GM12878 (cell line): ENCODE measurements around the gene HSPB7. TPM values are rescaled to one million over a fixed set of nuclear protein-coding genes. Genes with fewer than 3 reads are reported as not detected.

Experiments used
- ATAC-seq: fragments of 200-7000 bp; cut with Tn5 transposase; 3 replicates; pipeline ENCODE4 v1.9.1; 2020; ENCODE audit warnings: mild to moderate bottlenecking, moderate library complexity
- BruUV-seq: library from RNA; stranded (reverse); fragments of 400-500 nt; replicated peaks from 2 replicates; lab custom pipeline; 2021; lab: Mats Ljungman, UMichigan
- CTCF ChIA-PET: fragments of 300-600 bp; sonication (Branson Sonifier 250); formaldehyde crosslinking; extraction: SDS; loops from one replicate; lab custom pipeline; 2021; ENCODE audit warnings: inconsistent platforms; lab: Yijun Ruan, JAX
- POLR2A ChIA-PET: fragments of 350-600 bp; formaldehyde crosslinking; extraction: SDS; loops from one replicate; lab custom pipeline; 2021; ENCODE audit warnings: inconsistent platforms; lab: Charles Lee
- RAD21 ChIA-PET: fragments of 300-600 bp; sonication (Branson Sonifier 250); formaldehyde crosslinking; loops from one replicate; lab custom pipeline; 2023; ENCODE audit warnings: antibody characterized with exemption; ENCODE audit not compliant: unreplicated experiment; lab: Charles Lee
- SMC1A ChIA-PET: fragments of 300-600 bp; sonication (Branson Sonifier 250); formaldehyde crosslinking; loops from one replicate; lab custom pipeline; 2023; ENCODE audit not compliant: unreplicated experiment, uncharacterized antibody; lab: Charles Lee
- DNase-seq: peaks from one replicate; pipeline ENCODE4 v3.0.0-alpha.2; 2011; ENCODE audit warnings: low read depth, low spot score
- FAIRE-seq: peaks from 3 replicates; lab custom pipeline; 2011; peaks lifted over from hg19 to GRCh38; lab: Jason Lieb, UNC
- H2AFZ ChIP-seq: 2 replicates; pipeline ENCODE4 v1.6.0; 2011; ENCODE audit warnings: low read depth, low read length, control low read depth; ENCODE audit not compliant: control insufficient read depth
- H3K27ac ChIP-seq: 2 replicates; pipeline ENCODE4 v1.5.1; 2011; ENCODE audit warnings: control low read depth; ENCODE audit not compliant: control insufficient read depth, insufficient read depth
- H3K27me3 ChIP-seq, 2 experiments: replicated peaks in 1 of 2; 2 replicates each; pipeline versions ENCODE4 v1.6.0 to v1.6.1; 2011; ENCODE audit warnings: low read length in 1 of 2; ENCODE audit not compliant: control insufficient read depth in 2 of 2, insufficient read depth in 2 of 2
- H3K36me3 ChIP-seq, 2 experiments: 2 replicates each; pipeline ENCODE4 v1.5.1; 2011; ENCODE audit warnings: low read length in 1 of 2; ENCODE audit not compliant: control insufficient read depth in 2 of 2, insufficient read depth in 2 of 2
- H3K4me1 ChIP-seq: 2 replicates; pipeline ENCODE4 v1.6.1; 2011; ENCODE audit warnings: mild to moderate bottlenecking, low read length, moderate library complexity, mixed read lengths; ENCODE audit not compliant: control insufficient read depth, insufficient read depth
- H3K4me2 ChIP-seq: 2 replicates; pipeline ENCODE4 v1.6.0; 2011; ENCODE audit warnings: control low read depth; ENCODE audit not compliant: control insufficient read depth, insufficient read depth
- H3K4me3 ChIP-seq: fragments of 200-600 bp; sonication (generic); 2 replicates; pipeline ENCODE4 v1.5.1; 2016
- H3K79me2 ChIP-seq: 2 replicates; pipeline ENCODE4 v1.6.0; 2011; ENCODE audit warnings: low read length; ENCODE audit not compliant: control insufficient read depth, insufficient read depth
- H3K9ac ChIP-seq: 2 replicates; pipeline ENCODE4 v1.8.0; 2011; ENCODE audit warnings: low read length, control low read depth, mixed read lengths; ENCODE audit not compliant: control insufficient read depth, insufficient read depth
- H3K9me3 ChIP-seq: replicated peaks from 3 replicates; pipeline ENCODE4 v1.5.1; 2011; ENCODE audit warnings: mild to moderate bottlenecking, low read length; ENCODE audit not compliant: control insufficient read depth, insufficient read depth
- H4K20me1 ChIP-seq: 2 replicates; pipeline ENCODE4 v1.6.0; 2011; ENCODE audit not compliant: control insufficient read depth, insufficient read depth
- IKZF1 ChIP-seq: fragments of 450-650 bp; conservative IDR thresholded peaks from 2 replicates; pipeline ENCODE4 v1.6.1; 2017; ENCODE audit warnings: antibody characterized with exemption, mild to moderate bottlenecking
- JUNB ChIP-seq: IDR thresholded peaks from 2 replicates; pipeline ENCODE4 v1.6.1; 2016; ENCODE audit warnings: antibody characterized with exemption, mild to moderate bottlenecking
- NBN ChIP-seq: fragments of 450-650 bp; IDR thresholded peaks from 2 replicates; pipeline ENCODE4 v1.6.1; 2016
- NR2C1 ChIP-seq: fragments of 450-650 bp; IDR thresholded peaks from 2 replicates; pipeline ENCODE4 v1.6.1; 2017; ENCODE audit warnings: antibody characterized with exemption, mild to moderate bottlenecking, moderate library complexity
- NR2F1 ChIP-seq: fragments of 450-650 bp; conservative IDR thresholded peaks from 2 replicates; pipeline ENCODE4 v1.6.1; 2017; ENCODE audit warnings: mild to moderate bottlenecking
- RBBP5 ChIP-seq: fragments of 200-600 bp; sonication (generic); conservative IDR thresholded peaks from 2 replicates; pipeline ENCODE4 v1.6.1; 2016
- RCOR1 ChIP-seq: conservative IDR thresholded peaks from 2 replicates; pipeline ENCODE4 v1.6.1; 2012; ENCODE audit warnings: low read depth, low read length, improper control_type of control experiment
- ZBED1 ChIP-seq: IDR thresholded peaks from 2 replicates; pipeline ENCODE4 v1.6.1; 2016; ENCODE audit warnings: borderline replicate concordance
- WGBS: methylation state at CpG from one replicate; pipeline ENCODE4 v1.1.6; 2016; ENCODE audit warnings: low lambda C conversion rate; ENCODE audit not compliant: insufficient replicate concordance, insufficient coverage; ENCODE audit errors: missing lambda C conversion rate; 5-methylcytosine and 5-hydroxymethylcytosine counted together
- in situ Hi-C: fragments of 300-500 bp; cut with MboI; formaldehyde crosslinking; loops from 9 replicates; pipeline ENCODE4 v1.14.3; 2018; ENCODE audit warnings: mixed read lengths
- intact Hi-C: fragments of 100-400 bp; cut with micrococcal nuclease; formaldehyde crosslinking; loops from one replicate; pipeline ENCODE4 v1.14.2; 2022; ENCODE audit not compliant: unreplicated experiment
- polyA plus RNA-seq, 11 experiments: library from polyadenylated mRNA; depleted of rRNA in 4 of 11; unstranded in 6 of 11; stranded (reverse) in 5 of 11; fragments of >200 nt; fragmentation: Nextera tagmentation in 4 of 11; fragmentation: Illumina TruSeq in 1 of 11; extraction: Ambion mirVana in 4 of 11; extraction: Trizol in 1 of 11; gene quantifications; 1 replicate in 1 of 11; 2 replicates in 10 of 11; pipeline versions ENCODE4 v1.2.1 to v1.2.3, GENCODE V29; 2011 to 2016; ENCODE audit warnings: inconsistent platforms in 2 of 11, missing spikeins in 2 of 11, low read depth in 1 of 11
- total RNA-seq, 4 experiments: library from RNA; depleted of rRNA in 3 of 4; stranded (reverse); fragments of >200 nt in 3 of 4; fragmentation: Illumina TruSeq in 1 of 4; extraction: Trizol in 1 of 4; gene quantifications; 2 replicates each; pipeline versions ENCODE4 v1.2.1 to v1.2.3, GENCODE V29; 2013 to 2021
- TF ChIP-seq, protein P1 (sequence below): fragments of 450-650 bp; IDR thresholded peaks from 2 replicates; pipeline ENCODE4 v1.6.1; 2016; ENCODE audit warnings: mild to moderate bottlenecking
- TF ChIP-seq, protein P2 (sequence below): fragments of 450-650 bp; IDR thresholded peaks from 2 replicates; pipeline ENCODE4 v1.6.1; 2017; ENCODE audit warnings: mild to moderate bottlenecking, moderate library complexity
- TF ChIP-seq, protein P3 (sequence below): IDR thresholded peaks from 2 replicates; pipeline ENCODE4 v1.6.1; 2012; ENCODE audit warnings: low read depth, low read length, improper control_type of control experiment

HSPB7 gene
- total and polyA plus RNA-seq, 10 of the 15 experiments (the other 5 are each of a cell fraction or from before 2014, with no cell fraction given): 0.34 TPM; not detected in 9

DNA sequence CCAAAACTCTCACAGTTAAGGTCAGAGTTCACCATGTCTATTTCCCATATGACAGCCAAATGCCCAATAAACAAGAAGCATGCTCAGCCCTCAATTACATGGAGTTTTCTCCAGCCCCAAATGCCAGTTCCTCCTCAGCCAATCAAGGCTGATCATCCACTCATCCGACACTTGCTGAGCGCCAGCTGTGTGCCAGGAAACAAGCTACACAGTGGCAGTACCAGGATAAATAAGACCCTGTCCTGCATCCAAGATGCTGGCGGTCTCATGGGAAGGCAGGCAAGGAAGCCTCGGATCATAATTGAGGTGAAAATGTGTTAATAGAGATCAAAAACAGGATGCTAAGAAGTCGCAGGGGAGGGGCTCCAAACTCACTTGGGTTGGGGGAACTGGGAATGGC, 49.7 kb downstream of the HSPB7 start:
- no TSS peak for BruUV-seq
- FAIRE-seq: no peak
- ChIA-PET CTCF (interaction anchor here (1.3 to 2.6 kb wide), 2 partner anchors 9 to 152 kb away, joined by 5 to 6 read pairs; no protein-coding TSS in a partner anchor), POLR2A (no interaction called here), RAD21 (no interaction called here), SMC1A (interaction anchor here (1.3 to 1.7 kb wide), 2 partner anchors 19 to 153 kb away, joined by 4 to 5 read pairs; no protein-coding TSS in a partner anchor)
- Histone ChIP-seq H3K79me2 (peaks cover 24% of the 10 kb centered on the region), H3K9me3 (peaks cover 10% of the 10 kb centered on the region; the same call in 2 of the 3 replicates), H3K4me1 (peaks cover 45% of the 10 kb centered on the region), H4K20me1 (no peaks in the 10 kb centered on the region), H3K4me3 (no peak overlapping the region), H3K36me3 (peaks cover 10 to 25% of the 10 kb centered on the region in 2 experiments), H3K27me3 (no peaks in the 10 kb centered on the region), H2AFZ (no peak overlapping the region), H3K9ac (no peak overlapping the region), H3K4me2 (no peak overlapping the region), H3K27ac (no peak overlapping the region)
- no peak for DNase-seq
- WGBS: 87% methylated on average over 5 of the region's 5 CpGs
- intact Hi-C loops: loop anchor here (5.0 kb wide), 1 partner anchor 121 kb away; the partner anchor contains the start of gene SPEN
- in situ Hi-C loops: no loop called here
- TF ChIP-seq, protein P1, sequence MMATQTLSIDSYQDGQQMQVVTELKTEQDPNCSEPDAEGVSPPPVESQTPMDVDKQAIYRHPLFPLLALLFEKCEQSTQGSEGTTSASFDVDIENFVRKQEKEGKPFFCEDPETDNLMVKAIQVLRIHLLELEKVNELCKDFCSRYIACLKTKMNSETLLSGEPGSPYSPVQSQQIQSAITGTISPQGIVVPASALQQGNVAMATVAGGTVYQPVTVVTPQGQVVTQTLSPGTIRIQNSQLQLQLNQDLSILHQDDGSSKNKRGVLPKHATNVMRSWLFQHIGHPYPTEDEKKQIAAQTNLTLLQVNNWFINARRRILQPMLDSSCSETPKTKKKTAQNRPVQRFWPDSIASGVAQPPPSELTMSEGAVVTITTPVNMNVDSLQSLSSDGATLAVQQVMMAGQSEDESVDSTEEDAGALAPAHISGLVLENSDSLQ: no peak
- no peak for TF ChIP-seq JUNB
- no peak for TF ChIP-seq NBN
- TF ChIP-seq NR2F1: 0 out of 2 replicates have a peak, but pooled peaks have one; percentile 37
- 0 out of 2 replicates have a peak, but pooled peaks have one; percentile 44 for TF ChIP-seq NR2C1
- ATAC-seq: no peak

DNA sequence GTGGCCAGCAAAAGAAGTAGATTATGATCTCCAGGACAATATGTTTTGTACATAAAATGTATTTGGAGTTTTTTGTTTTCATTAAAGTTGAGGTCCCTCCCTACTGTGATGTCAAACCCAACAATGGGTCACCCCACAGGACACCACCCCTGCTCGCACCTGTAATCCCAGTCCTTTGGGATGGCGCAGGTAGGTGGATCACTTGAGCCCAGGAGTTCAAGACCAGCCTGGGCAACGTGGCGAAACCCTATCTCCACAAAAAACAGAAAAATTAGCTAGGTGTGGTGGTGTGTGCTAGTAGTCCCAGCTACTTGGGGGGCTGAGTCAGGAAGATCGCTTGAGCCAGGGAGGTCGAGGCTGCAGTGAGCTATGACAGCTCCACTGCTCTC, 50.9 kb downstream of the HSPB7 start:
- no TSS peak for BruUV-seq
- ChIA-PET POLR2A (interaction anchor here (0.7 to 1.0 kb wide), 2 partner anchors 8 to 178 kb away, joined by 3 read pairs; no protein-coding TSS in a partner anchor), CTCF (interaction anchor here (1.1 to 10.1 kb wide), 3 partner anchors 8 to 43 kb away, joined by 4 to 68 read pairs (median 10); partner anchors contain the start of gene ZBTB17), SMC1A (interaction anchor here (1.1 to 9.1 kb wide), 3 partner anchors 8 to 149 kb away, joined by 3 to 78 read pairs (median 53); partner anchors contain the start of gene ZBTB17), RAD21 (interaction anchor here (2.4 to 9.8 kb wide), 3 partner anchors 8 to 117 kb away, joined by 21 to 116 read pairs (median 22); partner anchors contain the start of gene ZBTB17)
- Histone ChIP-seq H3K27me3 (no peaks in the 10 kb centered on the region), H3K4me2 (peak overlapping the region; percentile 7; the same call in 1 of the 2 replicates), H2AFZ (no peak overlapping the region), H3K27ac (peak overlapping the region; percentile 87; the same call in 1 of the 2 replicates), H3K79me2 (peaks cover 25% of the 10 kb centered on the region), H3K9me3 (peaks cover 6% of the 10 kb centered on the region; the same call in 2 of the 3 replicates), H4K20me1 (no peaks in the 10 kb centered on the region), H3K4me1 (peaks cover 55% of the 10 kb centered on the region), H3K4me3 (no peak overlapping the region), H3K36me3 (peaks cover 5 to 17% of the 10 kb centered on the region in 2 experiments), H3K9ac (no peak overlapping the region)
- no peak for FAIRE-seq
- in situ Hi-C loops: no loop called here
- no peak for DNase-seq
- intact Hi-C loops: loop anchor here (1.0 to 5.0 kb wide), 3 partner anchors 8 to 120 kb away; partner anchors contain the start of gene SPEN
- WGBS: 84% methylated on average over 6 of the region's 6 CpGs
- no peak for ATAC-seq
- TF ChIP-seq IKZF1 (no peak), RCOR1 (no peak), RBBP5 (no peak), ZBED1 (no peak)
- TF ChIP-seq, protein P2, sequence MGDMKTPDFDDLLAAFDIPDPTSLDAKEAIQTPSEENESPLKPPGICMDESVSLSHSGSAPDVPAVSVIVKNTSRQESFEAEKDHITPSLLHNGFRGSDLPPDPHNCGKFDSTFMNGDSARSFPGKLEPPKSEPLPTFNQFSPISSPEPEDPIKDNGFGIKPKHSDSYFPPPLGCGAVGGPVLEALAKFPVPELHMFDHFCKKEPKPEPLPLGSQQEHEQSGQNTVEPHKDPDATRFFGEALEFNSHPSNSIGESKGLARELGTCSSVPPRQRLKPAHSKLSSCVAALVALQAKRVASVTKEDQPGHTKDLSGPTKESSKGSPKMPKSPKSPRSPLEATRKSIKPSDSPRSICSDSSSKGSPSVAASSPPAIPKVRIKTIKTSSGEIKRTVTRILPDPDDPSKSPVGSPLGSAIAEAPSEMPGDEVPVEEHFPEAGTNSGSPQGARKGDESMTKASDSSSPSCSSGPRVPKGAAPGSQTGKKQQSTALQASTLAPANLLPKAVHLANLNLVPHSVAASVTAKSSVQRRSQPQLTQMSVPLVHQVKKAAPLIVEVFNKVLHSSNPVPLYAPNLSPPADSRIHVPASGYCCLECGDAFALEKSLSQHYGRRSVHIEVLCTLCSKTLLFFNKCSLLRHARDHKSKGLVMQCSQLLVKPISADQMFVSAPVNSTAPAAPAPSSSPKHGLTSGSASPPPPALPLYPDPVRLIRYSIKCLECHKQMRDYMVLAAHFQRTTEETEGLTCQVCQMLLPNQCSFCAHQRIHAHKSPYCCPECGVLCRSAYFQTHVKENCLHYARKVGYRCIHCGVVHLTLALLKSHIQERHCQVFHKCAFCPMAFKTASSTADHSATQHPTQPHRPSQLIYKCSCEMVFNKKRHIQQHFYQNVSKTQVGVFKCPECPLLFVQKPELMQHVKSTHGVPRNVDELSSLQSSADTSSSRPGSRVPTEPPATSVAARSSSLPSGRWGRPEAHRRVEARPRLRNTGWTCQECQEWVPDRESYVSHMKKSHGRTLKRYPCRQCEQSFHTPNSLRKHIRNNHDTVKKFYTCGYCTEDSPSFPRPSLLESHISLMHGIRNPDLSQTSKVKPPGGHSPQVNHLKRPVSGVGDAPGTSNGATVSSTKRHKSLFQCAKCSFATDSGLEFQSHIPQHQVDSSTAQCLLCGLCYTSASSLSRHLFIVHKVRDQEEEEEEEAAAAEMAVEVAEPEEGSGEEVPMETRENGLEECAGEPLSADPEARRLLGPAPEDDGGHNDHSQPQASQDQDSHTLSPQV: no peak
- TF ChIP-seq, protein P3, sequence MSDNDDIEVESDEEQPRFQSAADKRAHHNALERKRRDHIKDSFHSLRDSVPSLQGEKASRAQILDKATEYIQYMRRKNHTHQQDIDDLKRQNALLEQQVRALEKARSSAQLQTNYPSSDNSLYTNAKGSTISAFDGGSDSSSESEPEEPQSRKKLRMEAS: no peak
